Esophagus squamous epithelium (tissue), 5 donors: ENCODE data around the gene ELK3. TPM values are rescaled to one million over a fixed set of nuclear protein-coding genes. Genes with fewer than 3 reads are reported as not detected.
A peak's percentile ranks its signal among the peaks of the same experiment; 100 is the strongest.

ENCODE experiments used
- DNase-seq: peaks from one replicate; lab custom pipeline; 2025; lab: John Stamatoyannopoulos, UW
- H3K27ac ChIP-seq, 4 donors: fragments of 200-600 bp; sonication (generic); one replicate each; pipeline ENCODE4 v1.5.1; 2016 to 2019; ENCODE audit warnings: mild to moderate bottlenecking in 1 of 4
- H3K27me3 ChIP-seq, 4 donors: fragments of 200-600 bp; sonication (generic); 1 replicate in 3 of 4; 2 replicates in 1 of 4; pipeline versions ENCODE4 v1.5.1 to v1.6.0; 2017 to 2021; ENCODE audit warnings: antibody characterized with exemption in 1 of 4
- H3K36me3 ChIP-seq, 3 donors: fragments of 200-600 bp; sonication (generic); one replicate each; pipeline ENCODE4 v1.5.1; 2016 to 2019
- H3K4me1 ChIP-seq, 3 donors: fragments of 200-600 bp; sonication (generic); one replicate each; pipeline ENCODE4 v1.5.1; 2017 to 2019
- H3K4me3 ChIP-seq, 4 donors: fragments of 200-600 bp; sonication (generic); 1 replicate in 3 of 4; 2 replicates in 1 of 4; pipeline ENCODE4 v1.5.1; 2016 to 2019; ENCODE audit warnings: mild to moderate bottlenecking in 2 of 4, moderate library complexity in 1 of 4
- H3K9me3 ChIP-seq, 3 donors: fragments of 200-600 bp; sonication (generic); one replicate each; pipeline ENCODE4 v1.5.1; 2016 to 2019
- CTCF ChIP-seq, 6 experiments: fragments of 450-650 bp in 4 of 6; fragments of 200-600 bp in 2 of 6; sonication (generic) in 2 of 6; IDR thresholded peaks; one replicate each; pipeline ENCODE4 v1.5.1; 2016 to 2019; ENCODE audit warnings: antibody characterized with exemption in 6 of 6, mild to moderate bottlenecking in 4 of 6, moderate library complexity in 4 of 6
- POLR2A ChIP-seq, 4 donors: fragments of 450-650 bp; IDR thresholded peaks; one replicate each; pipeline ENCODE4 v1.6.1; 2017; ENCODE audit warnings: antibody characterized with exemption in 4 of 4, mild to moderate bottlenecking in 4 of 4, moderate library complexity in 3 of 4
- WGBS, 2 donors: methylation state at CpG; one replicate each; pipeline ENCODE4 v1.1.5; 2018; 5-methylcytosine and 5-hydroxymethylcytosine counted together
- intact Hi-C: fragments of 100-400 bp; cut with DNase I; formaldehyde crosslinking; loops from one replicate; pipeline ENCODE4 v1.15.0; 2022
- total RNA-seq, 4 donors: library from RNA; depleted of rRNA; stranded (reverse); fragments of >200 nt; gene quantifications; one replicate each; pipeline ENCODE4 v1.1.0, GENCODE V29; 2016
- donor health status: DM: yes; HTN: yes; CAD: no.

Gene ELK3
- total RNA-seq, 4 donors from 2014 or later: 24.8 to 44.0 (median 34.8) TPM

- Histone ChIP-seq H3K9me3 (no peaks in the 10 kb centered on the region), H3K4me1 (peaks cover 18 to 57% (median 31%) of the 10 kb centered on the region in 3 donors), H3K27me3 (no peaks in the 10 kb centered on the region), H3K4me3 (peak overlapping the region; percentile 71 to 92 (median 86)), H3K27ac (peak overlapping the region; percentile 90 to 97 (median 92)), H3K36me3 (no peaks in the 10 kb centered on the region)
- intact Hi-C loops: no loop called here
- 0 to 1% methylated on average over 9 to 16 of the region's 44 CpGs for WGBS, 2 donors
- no peak for DNase-seq
- TF ChIP-seq POLR2A (IDR thresholded peaks at IDR 0.05) (peak in 1 of 4 donors; percentile 25), CTCF (IDR thresholded peaks at IDR 0.05) (no peak)
Measured at GRCh38 chr12:96194971-96195844, 1.0 kb downstream of the ELK3 start.

GRCh38 chr12:96195845-96196451 lies 1.8 kb downstream of the ELK3 start:
- Histone ChIP-seq H3K27ac (peak overlapping the region; percentile 90 to 97 (median 92)), H3K4me3 (peak overlapping the region; percentile 71 to 92 (median 86)), H3K4me1 (peaks cover 18 to 57% (median 31%) of the 10 kb centered on the region in 3 donors), H3K27me3 (no peaks in the 10 kb centered on the region), H3K9me3 (no peaks in the 10 kb centered on the region), H3K36me3 (no peaks in the 10 kb centered on the region)
- no peak for TF ChIP-seq CTCF (IDR thresholded peaks at IDR 0.05)
- TF ChIP-seq POLR2A (IDR thresholded peaks at IDR 0.05): no peak
- WGBS, 2 donors: 3 to 4% methylated on average over 10 of the region's 14 CpGs
- DNase-seq: no peak
- intact Hi-C loops: no loop called here

- Histone ChIP-seq H3K4me1 (peaks cover 18 to 61% (median 31%) of the 10 kb centered on the region in 3 donors), H3K4me3 (peak overlapping the region; percentile 71 to 92 (median 86)), H3K36me3 (no peaks in the 10 kb centered on the region), H3K27me3 (no peaks in the 10 kb centered on the region), H3K27ac (peak overlapping the region; percentile 90 to 97 (median 92)), H3K9me3 (no peaks in the 10 kb centered on the region)
- no peak for DNase-seq
- WGBS, 2 donors: 23 to 36% methylated on average over 5 to 6 of the region's 6 CpGs
- TF ChIP-seq POLR2A (IDR thresholded peaks at IDR 0.05) (peak in 1 of 4 donors; percentile 26), CTCF (IDR thresholded peaks at IDR 0.05) (no peak)
- intact Hi-C loops: no loop called here
Measured at GRCh38 chr12:96196781-96197180, 2.6 kb downstream of the ELK3 start.

- no peak for DNase-seq
- intact Hi-C loops: no loop called here
- Histone ChIP-seq H3K36me3 (peaks cover 0 to 4% (median 0%) of the 10 kb centered on the region in 3 donors), H3K4me1 (peaks cover 18 to 63% (median 31%) of the 10 kb centered on the region in 3 donors), H3K27ac (peak overlapping the region; percentile 90 to 97 (median 92)), H3K4me3 (peak overlapping the region in 3 of 4 donors; percentile 86 to 92 (median 86)), H3K27me3 (no peaks in the 10 kb centered on the region), H3K9me3 (no peaks in the 10 kb centered on the region)
- TF ChIP-seq CTCF (IDR thresholded peaks at IDR 0.05) (no peak), POLR2A (IDR thresholded peaks at IDR 0.05) (peak in 1 of 4 donors; percentile 23)
- 19 to 26% methylated on average over 3 of the region's 3 CpGs for WGBS, 2 donors
Measured at GRCh38 chr12:96197503-96198272, 3.5 kb downstream of the ELK3 start.
